Glutamatergic neuron (in vitro differentiated cells): ENCODE measurements around the gene TMEM63A. TPM values are rescaled to one million over a fixed set of nuclear protein-coding genes. Genes with fewer than 3 reads are reported as not detected.
"Not testable (repeated sequence)": the region's sequence is repeated elsewhere in the genome, so short reads cannot be mapped to it uniquely, and the experiment has no call there.

ENCODE experiments used
- DNase-seq: peaks from one replicate; pipeline ENCODE4 v3.0.0; 2022
- H3K27ac Mint-ChIP-seq: one replicate; pipeline ENCODE4 v1.8.0; 2020; ENCODE audit warnings: mild to moderate bottlenecking, mixed read lengths, inconsistent platforms; ENCODE audit not compliant: unreplicated experiment
- H3K27me3 Mint-ChIP-seq: one replicate; pipeline ENCODE4 v1.8.0; 2020; ENCODE audit warnings: mild to moderate bottlenecking, moderate library complexity, mixed read lengths, inconsistent platforms; ENCODE audit not compliant: unreplicated experiment
- H3K36me3 Mint-ChIP-seq: one replicate; pipeline ENCODE4 v1.8.0; 2020; ENCODE audit warnings: mild to moderate bottlenecking, mixed read lengths, inconsistent platforms; ENCODE audit not compliant: unreplicated experiment
- H3K4me1 Mint-ChIP-seq: one replicate; pipeline ENCODE4 v1.8.0; 2020; ENCODE audit warnings: mild to moderate bottlenecking, low read depth, mixed read lengths, inconsistent platforms; ENCODE audit not compliant: unreplicated experiment
- H3K4me3 Mint-ChIP-seq: one replicate; pipeline ENCODE4 v1.8.0; 2020; ENCODE audit warnings: mild to moderate bottlenecking, mixed read lengths, inconsistent platforms; ENCODE audit not compliant: unreplicated experiment
- H3K9me3 Mint-ChIP-seq: one replicate; pipeline ENCODE4 v1.8.0; 2020; ENCODE audit warnings: mild to moderate bottlenecking, moderate library complexity, mixed read lengths, inconsistent platforms; ENCODE audit not compliant: unreplicated experiment
- CTCF ChIP-seq: fragments of 200-600 bp; sonication (generic); IDR thresholded peaks from one replicate; pipeline ENCODE4 v1.5.0; 2021; ENCODE audit not compliant: partially characterized antibody, unreplicated experiment
- total RNA-seq: library from RNA; stranded (reverse); fragmentation: NEBNext Ultra II Directional; extraction: Animal tissue kit (Norgen Biotek cat#: 25700); gene quantifications from one replicate; pipeline ENCODE4 v1.2.1, GENCODE V29; 2021; ENCODE audit not compliant: unreplicated experiment

Gene TMEM63A
- total RNA-seq, 1 donor from 2014 or later: 1.1 TPM

DNA sequence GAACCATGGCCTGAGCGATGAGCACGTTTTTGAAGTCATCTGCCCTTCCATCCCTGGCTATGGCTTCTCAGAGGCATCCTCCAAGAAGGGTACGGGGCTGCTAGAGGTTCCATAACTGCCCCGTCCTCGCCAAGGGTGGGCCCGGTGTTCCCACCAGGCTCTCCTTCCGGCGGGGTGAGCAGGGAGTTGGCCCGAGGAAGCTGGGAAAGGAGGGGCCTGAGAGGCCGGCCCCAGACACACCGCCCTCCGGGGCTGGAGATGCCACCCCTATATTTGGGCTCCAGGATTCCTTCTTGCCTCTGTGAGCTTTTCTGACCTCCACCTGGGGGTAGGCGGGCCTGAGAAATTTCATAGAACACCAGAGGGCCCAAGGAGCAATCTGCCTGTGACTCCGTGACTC, 43.4 kb downstream of the TMEM63A start:
- TF ChIP-seq CTCF: no peak
- H3K9me3 Mint-ChIP-seq: peaks cover 3% of the 10 kb centered on the region

GRCh38 chr1:225836296-225836695, 45.9 kb downstream of the TMEM63A start:
- H3K9me3 Mint-ChIP-seq, H3K4me3 Mint-ChIP-seq, H3K4me1 Mint-ChIP-seq, H3K27ac Mint-ChIP-seq, H3K36me3 Mint-ChIP-seq, H3K27me3 Mint-ChIP-seq, DNase-seq: not testable (repeated sequence)

More for the DNA sequence above, 43.4 kb downstream of the TMEM63A start:
- H3K27ac Mint-ChIP-seq: no peak overlapping the region
- H3K4me1 Mint-ChIP-seq: peaks cover 2% of the 10 kb centered on the region
- H3K36me3 Mint-ChIP-seq: no peaks in the 10 kb centered on the region
- DNase-seq: no peak
- H3K27me3 Mint-ChIP-seq: peaks cover 3% of the 10 kb centered on the region
- no peak overlapping the region for H3K4me3 Mint-ChIP-seq

DNA sequence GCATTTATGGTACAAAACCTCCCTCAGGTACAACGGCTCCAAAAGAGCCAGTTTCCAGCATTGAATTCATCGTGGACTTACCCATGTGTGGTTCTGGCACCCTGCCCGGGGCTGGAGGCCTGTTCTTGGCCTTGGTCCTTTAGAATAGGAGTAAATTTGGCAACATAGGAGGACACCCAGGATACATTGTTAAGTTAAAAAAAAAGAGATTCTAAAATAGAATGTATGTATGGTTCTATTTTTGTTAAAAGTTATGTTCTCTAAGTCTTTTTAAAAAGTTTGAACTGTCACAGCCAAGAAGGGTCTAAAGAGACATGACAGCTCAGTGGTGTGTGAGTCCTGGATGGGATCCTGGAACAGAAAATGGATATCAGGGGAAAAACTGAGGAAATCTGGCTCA, 46.3 kb downstream of the TMEM63A start:
- no peak for TF ChIP-seq CTCF
- Mint-ChIP-seq H3K27ac (no peak overlapping the region), H3K4me1 (no peaks in the 10 kb centered on the region)

GRCh38 chr1:225834417-225835329, 47.5 kb downstream of the TMEM63A start:
- Mint-ChIP-seq H3K9me3 (no peaks in the 10 kb centered on the region), H3K4me1 (no peaks in the 10 kb centered on the region), H3K27ac (no peak overlapping the region), H3K36me3 (peaks cover 4% of the 10 kb centered on the region), H3K4me3 (no peak overlapping the region), H3K27me3 (peaks cover 2% of the 10 kb centered on the region)
- TF ChIP-seq CTCF: no peak
- no peak for DNase-seq

More for the DNA sequence above, 46.3 kb downstream of the TMEM63A start:
- H3K27me3 Mint-ChIP-seq: peaks cover 2% of the 10 kb centered on the region
- no peaks in the 10 kb centered on the region for H3K9me3 Mint-ChIP-seq
- no peak overlapping the region for H3K4me3 Mint-ChIP-seq
- H3K36me3 Mint-ChIP-seq: peaks cover 4% of the 10 kb centered on the region
- no peak for DNase-seq

DNA sequence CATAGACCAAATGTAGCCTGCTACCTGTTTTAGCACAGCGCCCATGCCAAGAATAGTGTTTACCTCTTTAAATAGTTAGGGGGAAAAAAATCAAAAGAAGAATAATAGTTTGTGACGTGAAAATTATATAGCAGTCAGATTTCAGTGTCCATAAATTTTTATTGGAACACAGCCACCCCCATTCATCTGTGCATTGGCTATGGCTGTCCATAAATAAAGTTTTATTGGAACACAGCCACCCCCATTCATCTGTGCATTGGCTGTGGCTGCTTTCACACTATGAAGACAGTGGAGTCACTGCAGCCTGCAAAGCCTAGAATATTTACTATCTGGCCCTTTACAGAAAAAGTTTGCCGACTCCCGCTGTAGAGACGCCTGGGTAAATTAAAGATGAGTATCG, 51.3 kb downstream of the TMEM63A start:
- Mint-ChIP-seq H3K9me3 (no peaks in the 10 kb centered on the region), H3K4me3 (no peak overlapping the region), H3K27me3 (peaks cover 4% of the 10 kb centered on the region), H3K36me3 (peaks cover 4% of the 10 kb centered on the region), H3K4me1 (peaks cover 15% of the 10 kb centered on the region), H3K27ac (no peak overlapping the region)
- no peak for TF ChIP-seq CTCF
- no peak for DNase-seq
